MCF 10A (cell line): ENCODE data around the gene DPY30. TPM values are rescaled to one million over a fixed set of nuclear protein-coding genes. Genes with fewer than 3 reads are reported as not detected.

Source experiments
- BruUV-seq: library from RNA; stranded (reverse); fragments of 400-500 nt; replicated peaks from 2 replicates; lab custom pipeline; 2021; lab: Mats Ljungman, UMichigan
- CTCF ChIA-PET: fragments of 300-600 bp; sonication (Branson Sonifier 250); formaldehyde crosslinking; extraction: SDS; loops from one replicate; lab custom pipeline; 2021; ENCODE audit warnings: antibody characterized with exemption, inconsistent platforms; lab: Yijun Ruan, JAX
- POLR2A ChIA-PET: fragments of 300-600, 350-650 bp; sonication (Branson Sonifier 250); formaldehyde crosslinking; extraction: SDS; loops from one replicate; lab custom pipeline; 2020; ENCODE audit warnings: antibody characterized with exemption, inconsistent platforms; lab: Yijun Ruan, JAX
- DNase-seq: peaks from one replicate; pipeline ENCODE4 v3.0.0-alpha.2; 2018; ENCODE audit not compliant: unreplicated experiment
- H3K27ac Mint-ChIP-seq: one replicate; pipeline ENCODE4 v1.8.0; 2022; ENCODE audit warnings: mild to moderate bottlenecking, low read depth, mixed read lengths; ENCODE audit not compliant: unreplicated experiment
- H3K27me3 Mint-ChIP-seq: one replicate; pipeline ENCODE4 v1.8.0; 2022; ENCODE audit warnings: mixed read lengths; ENCODE audit not compliant: insufficient read depth, unreplicated experiment
- H3K36me3 Mint-ChIP-seq: one replicate; pipeline ENCODE4 v1.8.0; 2022; ENCODE audit warnings: mild to moderate bottlenecking, moderate library complexity, mixed read lengths; ENCODE audit not compliant: insufficient read depth, unreplicated experiment
- H3K4me1 Mint-ChIP-seq: one replicate; pipeline ENCODE4 v1.8.0; 2022; ENCODE audit warnings: mixed read lengths; ENCODE audit not compliant: insufficient read depth, unreplicated experiment
- H3K4me3 Mint-ChIP-seq: one replicate; pipeline ENCODE4 v1.8.0; 2022; ENCODE audit warnings: mild to moderate bottlenecking, moderate library complexity, mixed read lengths; ENCODE audit not compliant: unreplicated experiment
- H3K9me3 Mint-ChIP-seq: one replicate; pipeline ENCODE4 v1.8.0; 2022; ENCODE audit warnings: mixed read lengths; ENCODE audit not compliant: unreplicated experiment
- CTCF ChIP-seq: fragments of 200-600 bp; IDR thresholded peaks from one replicate; pipeline ENCODE4 v1.8.0; 2022; ENCODE audit warnings: antibody characterized with exemption, mild to moderate bottlenecking; ENCODE audit not compliant: unreplicated experiment
- intact Hi-C: fragments of 100-400 bp; cut with micrococcal nuclease; formaldehyde crosslinking; loops from 2 replicates; pipeline ENCODE4 v1.14.1; 2022
- total RNA-seq: library from RNA; stranded (reverse); gene quantifications from 2 replicates; pipeline ENCODE4 v1.2.3, GENCODE V29; 2022

DPY30 gene
- total RNA-seq, 1 experiment from 2014 or later, result 54.7 TPM

- intact Hi-C loops, result loop anchor here (5.0 to 10.0 kb wide), 2 partner anchors 100 to 652 kb away; partner anchors contain the start of genes SLC30A6 and XDH
- POLR2A ChIA-PET, result interaction anchor here (0.6 to 5.8 kb wide), 9 partner anchors 8 to 1347 kb away, joined by 3 to 129 read pairs (median 5); partner anchors contain the start of genes DPY30, MEMO1 and SLC30A6
- TF ChIP-seq CTCF, result no peak
- no peak for DNase-seq
- no peaks in the 10 kb centered on the region for H3K27me3 Mint-ChIP-seq
- H3K9me3 Mint-ChIP-seq, result no peaks in the 10 kb centered on the region
- CTCF ChIA-PET, result interaction anchor here (0.6 to 2.2 kb wide), 5 partner anchors 27 to 231 kb away, joined by 3 to 7 read pairs (median 3); partner anchors contain the start of gene SLC30A6
- BruUV-seq, result TSS peak; percentile 63
- peaks cover 16% of the 10 kb centered on the region for H3K4me1 Mint-ChIP-seq
- H3K36me3 Mint-ChIP-seq, result peaks cover 23% of the 10 kb centered on the region
- H3K4me3 Mint-ChIP-seq, result peak overlapping the region; percentile 98
- no peak overlapping the region for H3K27ac Mint-ChIP-seq
These were observed 25.1 kb upstream of the DPY30 start for GRCh38 chr2:32064713-32065112.

GRCh38 chr2:32064021-32064601 is 24.5 kb upstream of the DPY30 start:
- peak; percentile 14 for DNase-seq
- intact Hi-C loops, result loop anchor here (5.0 to 10.0 kb wide), 2 partner anchors 101 to 652 kb away; partner anchors contain the start of genes SLC30A6 and XDH
- Mint-ChIP-seq H3K27ac (peak overlapping the region; percentile 94), H3K4me3 (peak overlapping the region; percentile 98), H3K4me1 (peaks cover 16% of the 10 kb centered on the region), H3K27me3 (no peaks in the 10 kb centered on the region), H3K9me3 (no peaks in the 10 kb centered on the region), H3K36me3 (peaks cover 23% of the 10 kb centered on the region)
- no peak for TF ChIP-seq CTCF
- CTCF ChIA-PET, result interaction anchor here (0.6 to 2.2 kb wide), 6 partner anchors 56 to 730 kb away, joined by 3 to 7 read pairs (median 4); partner anchors contain the start of gene SLC30A6
- POLR2A ChIA-PET, result interaction anchor here (0.6 to 5.8 kb wide), 16 partner anchors 9 to 1347 kb away, joined by 3 to 129 read pairs (median 4); partner anchors contain the start of genes DPY30, MEMO1 and SLC30A6
- BruUV-seq, result no TSS peak

- TF ChIP-seq CTCF, result peak; percentile 18
- ChIA-PET CTCF (interaction anchor here (0.6 to 2.2 kb wide), 7 partner anchors 55 to 887 kb away, joined by 3 to 7 read pairs (median 3); no protein-coding TSS in a partner anchor), POLR2A (interaction anchor here (0.6 to 5.8 kb wide), 20 partner anchors 9 to 944 kb away, joined by 3 to 129 read pairs (median 4); partner anchors contain the start of genes DPY30, MEMO1 and SLC30A6)
- Mint-ChIP-seq H3K27me3 (no peaks in the 10 kb centered on the region), H3K36me3 (peaks cover 18% of the 10 kb centered on the region), H3K4me1 (peaks cover 16% of the 10 kb centered on the region), H3K4me3 (peak within 1 kb of the TSS; percentile 98), H3K27ac (peak within 1 kb of the TSS; percentile 94), H3K9me3 (no peaks in the 10 kb centered on the region)
- peak; percentile 97 for DNase-seq
- no TSS peak for BruUV-seq
- intact Hi-C loops, result loop anchor here (2.0 to 10.0 kb wide), 3 partner anchors 53 to 651 kb away; partner anchors contain the start of genes MEMO1, SLC30A6 and XDH
These were observed 23.9 kb upstream of the DPY30 start, which contains the start of gene SPAST for GRCh38 chr2:32063310-32064020. SPAST (plus strand) TSS chr2:32063556; CDS start chr2:32063832, 276 bp downstream.
